Activated CD4-positive, alpha-beta T cell treated with anti-CD3 and anti-CD28 coated beads, Interleukin-2, amount 50 U/mL, for 24 hours (primary cell): ENCODE measurements around the gene UGT3A1.
"Not testable (repeated sequence)": the region's sequence is repeated elsewhere in the genome, so short reads cannot be mapped to it uniquely, and the experiment has no call there.

ENCODE experiments used
- DNase-seq, 2 donors: peaks; one replicate each; pipeline ENCODE4 v3.0.0-alpha.2; 2020; ENCODE audit warnings: low read depth in 1 of 2, low spot score in 1 of 2

The UGT3A1 gene, protein sequence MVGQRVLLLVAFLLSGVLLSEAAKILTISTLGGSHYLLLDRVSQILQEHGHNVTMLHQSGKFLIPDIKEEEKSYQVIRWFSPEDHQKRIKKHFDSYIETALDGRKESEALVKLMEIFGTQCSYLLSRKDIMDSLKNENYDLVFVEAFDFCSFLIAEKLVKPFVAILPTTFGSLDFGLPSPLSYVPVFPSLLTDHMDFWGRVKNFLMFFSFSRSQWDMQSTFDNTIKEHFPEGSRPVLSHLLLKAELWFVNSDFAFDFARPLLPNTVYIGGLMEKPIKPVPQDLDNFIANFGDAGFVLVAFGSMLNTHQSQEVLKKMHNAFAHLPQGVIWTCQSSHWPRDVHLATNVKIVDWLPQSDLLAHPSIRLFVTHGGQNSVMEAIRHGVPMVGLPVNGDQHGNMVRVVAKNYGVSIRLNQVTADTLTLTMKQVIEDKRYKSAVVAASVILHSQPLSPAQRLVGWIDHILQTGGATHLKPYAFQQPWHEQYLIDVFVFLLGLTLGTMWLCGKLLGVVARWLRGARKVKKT

GRCh38 chr5:35990941-35991611 lies at the start of gene UGT3A1:
TSS of gene UGT3A1 (minus strand) at chr5:35991390. CDS start at chr5:35991240, 150 bp downstream.
- DNase-seq = no peak

DNA sequence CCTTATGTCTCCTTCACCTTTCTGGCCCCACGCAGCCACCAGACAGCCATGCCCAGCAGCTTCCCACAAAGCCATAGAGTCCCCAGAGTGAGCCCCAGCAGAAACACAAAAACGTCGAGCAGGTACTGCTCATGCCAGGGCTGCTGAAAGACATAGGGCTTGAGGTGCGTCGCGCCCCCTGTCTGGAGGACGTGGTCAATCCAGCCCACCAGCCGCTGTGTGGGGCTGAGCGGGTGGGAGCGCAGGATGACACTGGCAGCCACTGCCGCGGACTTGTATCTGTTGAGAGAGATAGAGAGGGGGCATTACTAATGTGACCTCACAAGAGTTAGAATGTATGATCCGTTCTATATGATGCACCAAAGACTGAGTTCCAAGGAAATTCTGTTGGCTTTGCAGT lies 44.5 kb upstream of the UGT3A1 start:
- DNase-seq = no peak

DNA sequence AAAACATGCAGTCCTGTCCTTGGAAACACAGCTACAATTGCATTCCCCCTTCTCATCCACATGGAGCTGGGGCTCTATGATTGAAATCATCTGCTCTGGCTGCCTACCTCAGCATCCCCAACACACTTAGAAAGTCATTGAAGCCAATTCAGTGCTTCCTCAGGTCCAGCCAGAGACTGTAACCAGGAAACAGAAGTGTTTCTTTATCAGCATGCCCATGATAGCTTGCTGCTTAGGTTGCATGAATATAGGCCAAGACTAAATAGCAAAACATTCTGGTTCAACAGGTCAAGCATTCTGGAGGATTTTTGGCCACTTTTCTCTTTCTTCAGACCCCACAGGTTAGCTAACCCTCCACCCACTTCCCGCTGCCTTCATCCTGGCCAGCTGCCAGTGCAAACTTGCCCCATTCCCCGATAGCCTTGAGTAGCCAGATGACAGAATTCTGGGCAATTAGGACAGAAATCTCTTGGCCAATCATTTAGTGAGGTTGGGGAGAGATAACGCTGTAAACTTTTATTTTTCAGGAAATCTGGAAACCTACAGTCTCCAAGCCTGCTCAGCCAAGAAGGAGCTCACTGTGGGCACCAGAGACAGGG lies 43.4 kb upstream of the UGT3A1 start:
- DNase-seq = not testable (repeated sequence)

DNA sequence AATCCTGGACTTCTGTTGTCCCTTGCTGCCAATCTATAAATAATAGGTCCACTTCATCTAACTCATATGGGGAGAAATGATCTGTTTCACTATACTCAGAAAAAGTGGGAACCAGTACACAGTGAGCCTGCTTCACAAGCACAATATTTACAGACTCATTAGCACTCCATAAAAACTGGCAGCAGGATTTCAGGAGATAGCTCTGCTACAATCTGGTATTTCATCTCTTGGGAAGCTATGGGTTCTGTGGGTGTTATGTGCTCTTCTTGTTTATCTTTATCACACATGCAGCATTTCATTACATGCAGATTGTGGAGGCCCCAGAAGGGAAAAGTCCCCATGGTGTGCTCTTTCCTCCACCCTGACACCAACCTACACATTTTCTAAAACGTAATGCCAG lies 42.3 kb upstream of the UGT3A1 start:
- no peak for DNase-seq

DNA sequence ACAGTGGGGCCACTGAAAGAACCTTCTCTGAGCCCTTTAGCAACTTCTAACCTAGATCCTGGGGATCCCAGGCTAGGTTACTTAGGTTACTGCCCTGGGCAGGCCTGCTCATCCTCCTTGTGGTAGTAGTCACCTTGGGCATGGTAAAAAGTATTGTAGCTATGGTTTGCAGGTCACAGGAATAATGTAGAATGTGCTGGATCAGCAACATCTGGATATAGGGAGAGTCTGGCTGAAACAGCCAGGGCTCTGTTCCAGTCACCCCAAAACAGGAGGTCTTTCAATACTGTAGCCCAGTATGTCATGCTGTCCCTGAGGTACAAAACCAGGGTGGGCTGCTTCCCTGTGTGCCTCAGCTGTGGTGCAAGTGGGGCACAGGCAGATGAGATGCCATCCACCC lies 41.9 kb upstream of the UGT3A1 start:
- no peak for DNase-seq

DNA sequence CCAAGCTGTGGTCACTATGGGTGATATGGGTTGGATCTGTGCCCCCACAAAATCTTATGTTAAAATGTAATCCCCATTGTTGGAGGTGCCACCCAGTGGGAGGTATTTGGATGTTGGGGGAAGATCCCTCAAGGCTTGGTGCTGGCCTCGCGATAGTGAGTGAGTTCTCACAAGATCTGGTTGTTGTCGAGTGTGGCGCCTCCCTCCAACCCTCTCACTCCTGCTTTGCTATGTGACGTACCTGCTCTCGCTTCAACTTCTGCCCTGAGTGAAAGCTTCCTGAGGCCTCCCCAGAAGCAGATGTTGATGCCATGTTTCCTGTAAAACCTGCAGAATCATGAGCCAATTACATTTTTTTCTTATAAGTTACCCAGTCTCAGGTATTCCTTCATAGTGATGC lies 40.0 kb upstream of the UGT3A1 start:
- DNase-seq = no peak

DNA sequence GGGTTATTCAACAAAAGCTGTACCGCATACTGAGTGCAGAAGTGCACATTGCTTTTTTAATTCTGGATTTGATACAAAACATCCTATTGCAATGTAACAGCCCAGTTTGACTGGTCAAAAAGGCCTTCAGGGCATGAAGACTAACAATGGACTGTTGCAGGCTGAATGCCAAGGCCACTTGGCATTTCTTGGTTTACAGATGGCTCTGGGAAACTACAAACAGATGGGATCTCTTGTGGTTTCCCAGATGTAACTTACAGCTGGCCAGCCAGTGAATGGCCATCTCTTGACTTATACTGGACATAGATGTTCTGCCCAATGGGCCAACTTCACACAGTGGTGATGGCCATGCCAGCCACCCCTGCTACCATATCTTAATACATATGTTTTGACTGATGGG lies 38.7 kb upstream of the UGT3A1 start:
- no peak for DNase-seq

DNA sequence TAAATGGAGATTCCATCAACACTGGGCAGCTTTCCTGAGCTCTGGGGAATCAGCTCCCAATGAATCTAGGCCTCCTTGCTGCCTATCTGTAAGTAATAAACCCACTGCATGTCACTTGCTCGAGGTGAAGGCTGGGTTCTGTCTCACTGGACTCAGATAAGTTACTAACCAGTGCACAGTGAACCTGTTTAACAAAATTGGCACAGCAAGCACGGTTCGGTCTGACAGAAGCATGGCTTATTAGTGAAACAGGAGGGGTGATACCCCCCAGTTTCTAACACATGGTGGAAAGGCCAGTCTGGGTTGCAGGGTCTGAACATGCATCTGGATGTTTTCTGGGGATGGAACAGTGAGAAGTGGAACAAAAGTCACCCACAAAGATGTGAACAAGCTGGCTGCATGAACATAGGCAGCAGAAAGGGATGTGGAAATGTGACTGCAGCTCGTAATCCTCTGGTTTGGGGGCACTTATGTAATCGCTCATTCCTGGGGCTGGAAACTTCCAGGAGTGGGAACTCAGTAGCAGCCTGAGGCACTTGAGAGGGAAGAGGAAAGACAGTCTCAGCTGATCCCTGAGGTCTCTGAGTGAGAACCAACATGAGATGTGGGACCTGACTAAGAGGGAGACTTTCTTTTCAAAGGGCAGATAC lies 37.8 kb upstream of the UGT3A1 start:
- DNase-seq = no peak

GRCh38 chr5:36027711-36028110 lies 36.5 kb upstream of the UGT3A1 start:
- DNase-seq = no peak

- DNase-seq = no peak
Observed at GRCh38 chr5:36026706-36027465, 35.7 kb upstream of the UGT3A1 start.

GRCh38 chr5:36022246-36022645 lies 31.1 kb upstream of the UGT3A1 start:
- not testable (repeated sequence) for DNase-seq

DNA sequence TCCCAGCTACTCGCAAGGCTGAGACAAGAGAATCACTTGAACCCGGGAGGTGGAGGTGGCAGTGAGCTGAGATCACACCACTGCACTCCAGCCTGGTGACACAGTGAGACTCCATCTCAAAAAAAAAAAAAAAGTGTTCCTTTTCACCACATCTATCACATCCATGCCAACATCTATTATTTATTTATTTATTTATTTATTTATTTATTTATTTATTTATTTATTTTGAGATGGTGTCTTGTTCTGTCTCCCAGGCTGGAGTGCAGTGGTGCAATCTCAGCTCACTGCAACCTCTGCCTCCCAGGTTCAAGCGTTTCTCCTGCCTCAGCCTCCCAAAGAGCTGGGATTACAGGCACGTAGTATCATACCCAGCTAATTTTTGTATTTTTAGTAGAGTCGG lies 28.4 kb upstream of the UGT3A1 start:
- DNase-seq = not testable (repeated sequence)

DNA sequence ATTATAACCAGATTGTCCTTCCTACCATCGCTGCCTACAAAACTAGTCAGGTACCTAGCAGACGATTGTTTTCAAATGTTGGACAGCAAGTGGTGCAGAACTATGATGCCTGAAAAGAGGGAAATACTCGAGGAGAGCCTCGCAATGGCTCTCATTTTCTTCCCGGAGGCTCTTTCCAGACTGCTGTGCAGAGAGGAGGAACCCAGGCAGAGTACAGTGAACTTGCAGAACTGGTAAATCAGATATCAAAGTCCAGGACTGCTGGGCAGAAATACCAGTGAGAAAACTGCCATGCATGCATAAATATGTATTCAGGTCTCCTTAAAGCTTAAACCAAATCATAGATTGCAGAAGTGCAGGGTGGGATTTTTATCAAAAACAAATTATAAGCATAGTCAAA lies 26.4 kb upstream of the UGT3A1 start:
- DNase-seq = no peak

GRCh38 chr5:36017004-36017403 lies 25.8 kb upstream of the UGT3A1 start:
- no peak for DNase-seq

GRCh38 chr5:36013182-36013581 lies 22.0 kb upstream of the UGT3A1 start:
- DNase-seq = no peak

GRCh38 chr5:36009698-36010097 lies 18.5 kb upstream of the UGT3A1 start:
- no peak for DNase-seq

DNA sequence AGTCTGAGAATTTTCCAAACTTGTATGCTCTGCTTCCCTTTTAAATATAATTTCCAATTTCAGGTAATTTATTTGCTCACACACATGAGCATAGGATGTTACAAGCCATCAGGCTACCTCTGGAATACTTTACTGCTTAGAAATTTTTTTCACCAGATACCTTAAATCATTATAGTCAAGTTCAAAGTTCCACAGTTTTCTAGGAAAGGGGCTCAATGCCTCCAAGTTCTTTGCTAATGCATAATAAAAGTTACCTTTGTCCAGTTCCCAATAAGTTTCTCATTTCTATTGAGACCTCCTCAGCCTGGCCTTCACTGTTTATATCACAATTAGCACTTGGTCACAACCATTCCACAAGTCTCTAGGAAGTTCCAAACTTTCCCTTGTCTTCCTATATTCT lies 16.2 kb upstream of the UGT3A1 start:
- no peak for DNase-seq

DNA sequence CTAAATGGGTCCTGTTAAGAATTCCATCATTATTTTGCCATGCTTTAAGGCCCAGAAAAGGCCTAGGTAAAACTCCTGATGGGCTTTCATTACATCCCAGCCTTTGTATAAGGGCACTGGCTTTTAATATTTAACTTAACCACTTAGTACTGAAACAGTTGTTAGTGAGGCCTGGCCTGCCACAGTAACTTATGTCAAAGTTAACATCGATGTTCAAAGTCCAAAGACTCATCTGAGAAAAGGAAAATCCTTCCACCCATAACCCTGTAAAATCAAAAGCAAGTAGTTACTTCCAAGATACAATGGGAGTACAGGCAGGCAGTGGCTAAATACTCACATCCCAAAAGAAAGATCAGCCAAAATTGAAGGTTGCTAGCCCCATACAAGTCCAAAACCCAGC lies 15.0 kb upstream of the UGT3A1 start:
- no peak for DNase-seq

DNA sequence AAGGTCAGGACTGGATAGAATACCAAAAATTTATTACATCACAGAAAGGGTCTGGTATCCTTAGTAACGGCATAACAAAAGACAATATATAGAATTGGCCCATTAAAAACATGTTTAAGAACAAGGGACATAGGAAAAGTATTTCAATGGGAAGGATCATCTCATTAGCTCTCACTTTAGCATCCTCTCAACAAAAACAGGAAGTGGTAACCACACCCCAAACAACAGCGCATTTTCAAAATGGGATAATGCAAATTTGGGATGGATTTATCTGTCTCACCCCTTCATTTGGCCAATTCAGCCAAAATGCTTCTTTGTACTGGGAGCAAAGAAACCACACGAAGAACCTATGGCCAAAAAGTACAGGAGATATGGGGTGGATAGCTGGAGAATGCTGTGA lies 9.8 kb upstream of the UGT3A1 start:
- DNase-seq = no peak

GRCh38 chr5:35999547-35999946 lies 8.4 kb upstream of the UGT3A1 start:
- no peak for DNase-seq

- no peak for DNase-seq
Observed at GRCh38 chr5:35996076-35996475, 4.9 kb upstream of the UGT3A1 start.
